Measurements from ENCODE around the gene GLIPR2.

GLIPR2 gene

GRCh38 chr9:36207546-36208012 is 71.0 kb downstream of the GLIPR2 start:
- no peak for DNase-seq

GRCh38 chr9:36208521-36209253 is 72.2 kb downstream of the GLIPR2 start:
- DNase-seq = no peak

GRCh38 chr9:36210722-36211121 is 74.2 kb downstream of the GLIPR2 start:
- DNase-seq = no peak

- no peak for DNase-seq
Observed at GRCh38 chr9:36211510-36211909, 75.0 kb downstream of the GLIPR2 start.

GRCh38 chr9:36213387-36213786 is 76.9 kb downstream of the GLIPR2 start:
- DNase-seq = no peak

Measured in activated naive CD4-positive, alpha-beta T cell treated with anti-CD3 and anti-CD28 coated beads, Interleukin-2, amount 50 U/mL, for 16 hours (primary cell).